Neutrophil (primary cell): ENCODE measurements around the gene GAB1.

ENCODE experiments used
- H3K27ac ChIP-seq: fragments of 200-600 bp; sonication (generic); 2 replicates; pipeline ENCODE4 v1.5.1; 2016; ENCODE audit warnings: mild to moderate bottlenecking, moderate library complexity
- H3K27me3 ChIP-seq: fragments of 200-600 bp; sonication (generic); 2 replicates; pipeline ENCODE4 v1.6.0; 2016; ENCODE audit warnings: mild to moderate bottlenecking
- H3K36me3 ChIP-seq: fragments of 200-600 bp; sonication (generic); 2 replicates; pipeline ENCODE4 v1.5.1; 2017
- H3K4me1 ChIP-seq, 2 experiments: fragments of 200-600 bp in 1 of 2; sonication (generic) in 1 of 2; 1 replicate in 1 of 2; 2 replicates in 1 of 2; pipeline versions ENCODE4 v1.5.1 to v1.6.1; 2013 to 2016; ENCODE audit warnings: low read depth in 1 of 2, low read length in 1 of 2, mild to moderate bottlenecking in 1 of 2, moderate library complexity in 1 of 2; ENCODE audit not compliant: control insufficient read depth in 1 of 2, insufficient read depth in 1 of 2
- H3K4me3 ChIP-seq, 2 experiments: fragments of 200-600 bp in 1 of 2; sonication (generic) in 1 of 2; 1 replicate in 1 of 2; 2 replicates in 1 of 2; pipeline ENCODE4 v1.5.1; 2013 to 2016; ENCODE audit warnings: low read depth in 1 of 2, low read length in 1 of 2, mild to moderate bottlenecking in 1 of 2, moderate library complexity in 1 of 2
- H3K9me3 ChIP-seq: fragments of 200-600 bp; sonication (generic); 2 replicates; pipeline ENCODE4 v1.5.1; 2016
- CTCF ChIP-seq: fragments of 200-600 bp; sonication (generic); IDR thresholded peaks from 2 replicates; pipeline ENCODE4 v1.5.1; 2016; ENCODE audit warnings: antibody characterized with exemption

The GAB1 gene

GRCh38 chr4:143337600-143338287 lies 1.1 kb downstream of the GAB1 start:
- H3K9me3 ChIP-seq, result no peaks in the 10 kb centered on the region
- H3K4me1 ChIP-seq, result peaks cover 22 to 25% of the 10 kb centered on the region in 2 experiments
- peak overlapping the region; percentile 90 for H3K27ac ChIP-seq
- peak overlapping the region; percentile 90 to 93 for H3K4me3 ChIP-seq
- H3K36me3 ChIP-seq, result no peaks in the 10 kb centered on the region
- TF ChIP-seq CTCF, result no peak
- H3K27me3 ChIP-seq, result peaks cover 10% of the 10 kb centered on the region

- no peak for TF ChIP-seq CTCF
- Histone ChIP-seq H3K27ac (no peak overlapping the region), H3K4me1 (peaks cover 22 to 25% of the 10 kb centered on the region in 2 experiments), H3K9me3 (no peaks in the 10 kb centered on the region), H3K27me3 (peaks cover 10% of the 10 kb centered on the region), H3K4me3 (peak overlapping the region; percentile 90 to 93), H3K36me3 (no peaks in the 10 kb centered on the region)
Observed at GRCh38 chr4:143338313-143338712, 1.6 kb downstream of the GAB1 start.

- H3K4me1 ChIP-seq, result peaks cover 22 to 25% of the 10 kb centered on the region in 2 experiments
- TF ChIP-seq CTCF, result no peak
- H3K9me3 ChIP-seq, result no peaks in the 10 kb centered on the region
- H3K27ac ChIP-seq, result no peak overlapping the region
- H3K36me3 ChIP-seq, result no peaks in the 10 kb centered on the region
- H3K27me3 ChIP-seq, result peaks cover 10% of the 10 kb centered on the region
- no peak overlapping the region for H3K4me3 ChIP-seq
Observed at GRCh38 chr4:143339497-143339896, 2.8 kb downstream of the GAB1 start.

GRCh38 chr4:143341186-143341755 lies 4.6 kb downstream of the GAB1 start:
- Histone ChIP-seq H3K4me1 (peaks cover 12 to 13% of the 10 kb centered on the region in 2 experiments), H3K27ac (no peak overlapping the region), H3K4me3 (no peak overlapping the region), H3K36me3 (no peaks in the 10 kb centered on the region), H3K27me3 (peaks cover 10% of the 10 kb centered on the region), H3K9me3 (no peaks in the 10 kb centered on the region)
- TF ChIP-seq CTCF, result no peak

GRCh38 chr4:143343276-143343831 lies 6.7 kb downstream of the GAB1 start:
- no peaks in the 10 kb centered on the region for H3K27me3 ChIP-seq
- TF ChIP-seq CTCF, result no peak
- H3K4me1 ChIP-seq, result peaks cover 2 to 3% of the 10 kb centered on the region in 2 experiments
- H3K9me3 ChIP-seq, result no peaks in the 10 kb centered on the region
- no peak overlapping the region for H3K4me3 ChIP-seq
- no peaks in the 10 kb centered on the region for H3K36me3 ChIP-seq
- no peak overlapping the region for H3K27ac ChIP-seq
